HepG2 (cell line): ENCODE results near the gene FANCE. TPM values are rescaled to one million over a fixed set of nuclear protein-coding genes. Genes with fewer than 3 reads are reported as not detected.
"Not testable (repeated sequence)": the region's sequence is repeated elsewhere in the genome, so short reads cannot be mapped to it uniquely, and the experiment has no call there.

Experiments
- ATAC-seq: fragments of 200-7000 bp; cut with Tn5 transposase; 3 replicates; pipeline ENCODE4 v1.9.1; 2020; ENCODE audit warnings: mild to moderate bottlenecking, moderate library complexity
- BruUV-seq: library from RNA; stranded (reverse); fragments of 400-500 nt; replicated peaks from 2 replicates; lab custom pipeline; 2021; lab: Mats Ljungman, UMichigan
- CTCF ChIA-PET: fragments of 300-600 bp; formaldehyde crosslinking; extraction: SDS; loops from one replicate; lab custom pipeline; 2021; ENCODE audit warnings: low total read pairs, inconsistent platforms, low intra/inter-chr PET ratio; lab: Yijun Ruan, JAX
- POLR2A ChIA-PET: fragments of 350-600 bp; sonication (Branson Sonifier 250); formaldehyde crosslinking; loops from one replicate; lab custom pipeline; 2020; ENCODE audit warnings: antibody characterized with exemption, inconsistent platforms; lab: Yijun Ruan, JAX
- DNase-seq: peaks from one replicate; pipeline ENCODE4 v3.0.0-alpha.2; 2015; ENCODE audit warnings: low spot score
- FAIRE-seq: peaks from 3 replicates; lab custom pipeline; 2011; peaks lifted over from hg19 to GRCh38; lab: Jason Lieb, UNC
- H2AFZ ChIP-seq: one replicate; pipeline ENCODE4 v1.6.1; 2011; ENCODE audit warnings: low read length, inconsistent platforms
- H3K27ac ChIP-seq: fragments of 300-600 bp; 3 replicates; pipeline ENCODE4 v1.8.0; 2011; ENCODE audit warnings: mixed run types, mild to moderate bottlenecking, mixed read lengths, low read length, inconsistent platforms; ENCODE audit not compliant: insufficient read depth; ENCODE audit errors: extremely low read length
- H3K27me3 ChIP-seq, 2 experiments: fragments of 200-600 bp in 1 of 2; 2 replicates in 1 of 2; 3 replicates in 1 of 2; pipeline versions ENCODE4 v1.6.0 to v1.8.0; 2011; ENCODE audit warnings: low read length in 2 of 2, mild to moderate bottlenecking in 2 of 2, moderate library complexity in 2 of 2, inconsistent platforms in 1 of 2; ENCODE audit not compliant: insufficient read depth in 2 of 2, control insufficient read depth in 1 of 2
- H3K36me3 ChIP-seq, 2 experiments: fragments of 200-600 bp in 1 of 2; replicated peaks in 1 of 2; 2 replicates in 1 of 2; 3 replicates in 1 of 2; pipeline versions ENCODE4 v1.5.1 to v1.8.0; 2011; ENCODE audit warnings: low read length in 2 of 2, inconsistent platforms in 1 of 2; ENCODE audit not compliant: insufficient read depth in 2 of 2, control insufficient read depth in 1 of 2
- H3K4me1 ChIP-seq: 2 replicates; pipeline ENCODE4 v1.5.1; 2012; ENCODE audit warnings: low read length, inconsistent platforms; ENCODE audit not compliant: insufficient read depth
- H3K4me2 ChIP-seq: 2 replicates; pipeline ENCODE4 v1.6.0; 2011; ENCODE audit warnings: low read depth, low read length, inconsistent platforms
- H3K4me3 ChIP-seq, 3 experiments: fragments of 200-600 bp in 1 of 3; sonication (generic), shearing (Covaris generic) in 1 of 3; replicated peaks in 1 of 3; 2 replicates each; pipeline ENCODE4 v1.5.1; 2011 to 2016; ENCODE audit warnings: low read length in 3 of 3, inconsistent platforms in 2 of 3, low read depth in 2 of 3, mild to moderate bottlenecking in 2 of 3, control low read depth in 1 of 3, mixed read lengths in 1 of 3; ENCODE audit not compliant: insufficient read depth in 1 of 3
- H3K79me2 ChIP-seq: one replicate; pipeline ENCODE4 v1.6.1; 2011; ENCODE audit warnings: low read length, inconsistent platforms; ENCODE audit not compliant: insufficient read depth
- H3K9ac ChIP-seq: 2 replicates; pipeline ENCODE4 v1.6.0; 2011; ENCODE audit warnings: mild to moderate bottlenecking, low read depth, low read length, inconsistent platforms; ENCODE audit not compliant: insufficient read depth
- H3K9me3 ChIP-seq: 2 replicates; pipeline ENCODE4 v1.5.1; 2012; ENCODE audit warnings: mild to moderate bottlenecking, low read length
- H4K20me1 ChIP-seq: 2 replicates; pipeline ENCODE4 v1.6.0; 2011; ENCODE audit warnings: inconsistent platforms, mild to moderate bottlenecking, low read length, moderate library complexity; ENCODE audit not compliant: insufficient read depth
- CTCF ChIP-seq: sonication (generic); formaldehyde crosslinking; IDR thresholded peaks from 2 replicates; pipeline ENCODE4 v1.5.0; 2020; ENCODE audit warnings: mild to moderate bottlenecking, missing genetic modification reagents, moderate library complexity
- STAG1 ChIP-seq: sonication (generic); formaldehyde crosslinking; IDR thresholded peaks from 2 replicates; pipeline ENCODE4 v1.4.0; 2020; ENCODE audit warnings: missing genetic modification reagents
- WGBS: methylation state at CpG from one replicate; pipeline ENCODE4 v1.1.6; 2017; ENCODE audit warnings: low lambda C conversion rate; 5-methylcytosine and 5-hydroxymethylcytosine counted together
- in situ Hi-C: cut with HindIII; loops from 2 replicates; pipeline ENCODE4 v1.10.0; 2017; ENCODE audit warnings: low pct_unique_long_range_greater_than_20kb; ENCODE audit not compliant: extremely low pct_ligation_motif_present
- intact Hi-C: fragments of 100-400 bp; cut with micrococcal nuclease; formaldehyde crosslinking; loops from one replicate; pipeline ENCODE4 v1.10.0; 2022; ENCODE audit not compliant: unreplicated experiment
- microRNA-seq: library from miRNA; unstranded; fragments of <30 nt; microRNA quantifications from one replicate; pipeline ENCODE4, GENCODE V29; 2020
- polyA plus RNA-seq, 8 experiments: library from polyadenylated mRNA; depleted of rRNA in 3 of 8; stranded (reverse) in 7 of 8; unstranded in 1 of 8; fragments of >200 nt; fragmentation: Illumina TruSeq in 4 of 8; extraction: Trizol in 4 of 8; gene quantifications; 2 replicates each; pipeline versions ENCODE4 v1.2.1 to v1.2.3, GENCODE V29; 2011 to 2016; ENCODE audit warnings: low read depth in 4 of 8, missing spikeins in 1 of 8, mixed read lengths in 1 of 8; ENCODE audit not compliant: insufficient read depth in 1 of 8
- small RNA-seq, 3 experiments: library from RNA; depleted of rRNA; stranded (forward); fragments of <200 nt; gene quantifications; one replicate each; pipeline ENCODE3, GENCODE V24; 2012; ENCODE audit warnings: low read depth in 2 of 3, low replicate concordance in 1 of 3; ENCODE audit not compliant: insufficient read length in 3 of 3, insufficient read depth in 2 of 3
- total RNA-seq, 5 experiments: library from RNA; depleted of rRNA; stranded (reverse); fragments of >200 nt; fragmentation: Illumina TruSeq; extraction: Trizol; gene quantifications; 2 replicates each; pipeline ENCODE4 v1.2.3, GENCODE V29; 2016; ENCODE audit warnings: low read depth in 1 of 5

Gene FANCE
- total and polyA plus RNA-seq, 2 of the 13 experiments (the other 11 are each of a cell fraction or from before 2014, with no cell fraction given), result 7.1 to 11.2 TPM

GRCh38 chr6:35515939-35516338 lies 63.8 kb downstream of the FANCE start:
- H2AFZ ChIP-seq, H3K36me3 ChIP-seq, BruUV-seq, FAIRE-seq, H3K4me3 ChIP-seq, DNase-seq, intact Hi-C loops, H3K79me2 ChIP-seq, in situ Hi-C loops, H3K4me2 ChIP-seq, CTCF ChIA-PET, H4K20me1 ChIP-seq, H3K27ac ChIP-seq, H3K9me3 ChIP-seq, H3K9ac ChIP-seq: not testable (repeated sequence)
- Histone ChIP-seq H3K4me1 (peaks cover 12% of the 10 kb centered on the region; the same call in 1 of the 2 replicates), H3K27me3 (peaks cover 4 to 27% of the 10 kb centered on the region in 2 experiments; a peak in 4 of 5 replicates)
- TF ChIP-seq CTCF (peak; percentile 36), STAG1 (peak; percentile 47)
- peak; percentile 42 for ATAC-seq
- WGBS, result 33% methylated on average over 6 of the region's 6 CpGs
- POLR2A ChIA-PET, result interaction anchor here (1.2 kb wide), 1 partner anchor 19 kb away, joined by 4 read pairs; the partner anchor contains the start of gene TEAD3

Small RNAs within 50 kb of the gene (microRNA-seq; reads per million reads assigned to microRNA genes)
- gene MIR7111, result 3.9 reads per million, percentile 27 among the genes with 10 or more reads in this experiment

Small RNAs within 50 kb of the gene (small RNA-seq; reads per million reads assigned to genes)
- gene MIR7111, result 0 to 0.97 (median 0.10) reads per million in 3 experiments

Other genes with a start within 250 kb of the FANCE start
- gene SCUBE3, start 238.4 kb upstream of the FANCE start, total RNA-seq (2016; rRNA removed; fragmentation: Illumina TruSeq; extraction: Trizol), result not detected in 2 replicates
- gene SCUBE3, start 238.4 kb upstream of the FANCE start, polyA plus RNA-seq (2011; rRNA removed), result not detected in 2 replicates
- 11.8 and 13.2 TPM in 2 replicates for gene ZNF76, start 192.6 kb upstream of the FANCE start, total RNA-seq (2016; rRNA removed; fragmentation: Illumina TruSeq; extraction: Trizol)
- 26.4 and 28.2 TPM in 2 replicates for gene ZNF76, start 192.6 kb upstream of the FANCE start, polyA plus RNA-seq (2011; rRNA removed)
- 9.6 and 10.0 TPM in 2 replicates for gene DEF6, start 154.5 kb upstream of the FANCE start, total RNA-seq (2016; rRNA removed; fragmentation: Illumina TruSeq; extraction: Trizol)
- 5.2 and 7.4 TPM in 2 replicates for gene DEF6, start 154.5 kb upstream of the FANCE start, polyA plus RNA-seq (2011; rRNA removed)
- gene PPARD, start 109.8 kb upstream of the FANCE start, total RNA-seq (2016; rRNA removed; fragmentation: Illumina TruSeq; extraction: Trizol), result 5.8 and 6.1 TPM in 2 replicates
- 13.3 and 16.2 TPM in 2 replicates for gene PPARD, start 109.8 kb upstream of the FANCE start, polyA plus RNA-seq (2011; rRNA removed)
- 1,854 and 2,285 TPM in 2 replicates for gene RPL10A, start 16.1 kb downstream of the FANCE start, total RNA-seq (2016; rRNA removed; fragmentation: Illumina TruSeq; extraction: Trizol)
- 2,253 and 2,726 TPM in 2 replicates for gene RPL10A, start 16.1 kb downstream of the FANCE start, polyA plus RNA-seq (2011; rRNA removed)
- gene TEAD3, start 44.7 kb downstream of the FANCE start, total RNA-seq (2016; rRNA removed; fragmentation: Illumina TruSeq; extraction: Trizol), result 14.4 and 15.1 TPM in 2 replicates
- 16.5 and 20.5 TPM in 2 replicates for gene TEAD3, start 44.7 kb downstream of the FANCE start, polyA plus RNA-seq (2011; rRNA removed)
- not detected in 2 replicates for gene TULP1, start 60.6 kb downstream of the FANCE start, total RNA-seq (2016; rRNA removed; fragmentation: Illumina TruSeq; extraction: Trizol)
- not detected in 2 replicates for gene TULP1, start 60.6 kb downstream of the FANCE start, polyA plus RNA-seq (2011; rRNA removed)
- 17.4 and 30.9 TPM in 2 replicates for gene FKBP5, start 236.6 kb downstream of the FANCE start, total RNA-seq (2016; rRNA removed; fragmentation: Illumina TruSeq; extraction: Trizol)
- 6.9 and 8.0 TPM in 2 replicates for gene FKBP5, start 236.6 kb downstream of the FANCE start, polyA plus RNA-seq (2011; rRNA removed)